NT2/D1 (cell line): ENCODE results near the gene CACNA2D2.

Experiments used
- DNase-seq: peaks from one replicate; pipeline ENCODE4 v3.0.0-alpha.2; 2011; ENCODE audit warnings: low read depth, low spot score
- H3K27me3 ChIP-seq: 2 replicates; pipeline ENCODE4 v1.6.0; 2011; ENCODE audit warnings: mild to moderate bottlenecking; ENCODE audit not compliant: insufficient read length, insufficient read depth
- H3K36me3 ChIP-seq: 2 replicates; pipeline ENCODE4 v1.6.1; 2011; ENCODE audit warnings: mild to moderate bottlenecking, low read length, mixed read lengths; ENCODE audit not compliant: insufficient read depth, insufficient read length
- H3K4me1 ChIP-seq: 2 replicates; pipeline ENCODE4 v1.5.1; 2011; ENCODE audit not compliant: insufficient read depth, insufficient read length
- H3K4me3 ChIP-seq: 2 replicates; pipeline ENCODE4 v1.5.1; 2011; ENCODE audit warnings: low read depth; ENCODE audit not compliant: insufficient read length
- H3K9ac ChIP-seq: 2 replicates; pipeline ENCODE4 v1.6.0; 2011; ENCODE audit warnings: low read depth; ENCODE audit not compliant: insufficient read length
- H3K9me3 ChIP-seq: 2 replicates; pipeline ENCODE4 v1.5.1; 2011; ENCODE audit warnings: mild to moderate bottlenecking, low read length; ENCODE audit not compliant: insufficient read depth
- SUZ12 ChIP-seq: IDR thresholded peaks from 2 replicates; pipeline ENCODE4 v1.6.1; 2011; ENCODE audit not compliant: insufficient read length, insufficient read depth; ENCODE audit errors: extremely low read depth
- YY1 ChIP-seq: IDR thresholded peaks from 2 replicates; pipeline ENCODE4 v1.6.1; 2011; ENCODE audit not compliant: insufficient read length, insufficient read depth
- ZNF274 ChIP-seq: IDR thresholded peaks from 2 replicates; pipeline ENCODE4 v1.6.1; 2011; ENCODE audit warnings: mild to moderate bottlenecking, low read depth, low read length

The CACNA2D2 gene

DNA sequence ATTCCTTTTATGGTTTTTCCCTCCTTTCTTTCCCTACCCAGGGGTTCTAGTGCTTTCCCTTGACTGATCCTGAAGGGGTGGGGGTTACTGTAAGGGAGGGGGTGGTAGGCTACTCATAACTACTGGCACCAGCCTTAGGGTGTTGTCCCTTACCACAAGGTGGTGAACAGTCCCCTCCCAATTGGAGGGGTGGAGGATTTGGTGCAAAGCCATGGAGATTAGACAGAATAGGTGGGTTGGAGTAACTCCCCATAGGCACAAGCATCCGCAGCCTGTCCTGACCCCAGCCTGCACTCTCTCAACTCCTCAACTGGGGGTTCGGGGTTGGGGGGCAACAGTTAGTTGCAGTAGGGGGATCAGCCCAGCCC lies 178.3 kb downstream of the CACNA2D2 start:
- peaks cover 27% of the 10 kb centered on the region for H3K4me1 ChIP-seq
- peaks cover 57% of the 10 kb centered on the region for H3K36me3 ChIP-seq
- no peak overlapping the region for H3K9ac ChIP-seq

DNA sequence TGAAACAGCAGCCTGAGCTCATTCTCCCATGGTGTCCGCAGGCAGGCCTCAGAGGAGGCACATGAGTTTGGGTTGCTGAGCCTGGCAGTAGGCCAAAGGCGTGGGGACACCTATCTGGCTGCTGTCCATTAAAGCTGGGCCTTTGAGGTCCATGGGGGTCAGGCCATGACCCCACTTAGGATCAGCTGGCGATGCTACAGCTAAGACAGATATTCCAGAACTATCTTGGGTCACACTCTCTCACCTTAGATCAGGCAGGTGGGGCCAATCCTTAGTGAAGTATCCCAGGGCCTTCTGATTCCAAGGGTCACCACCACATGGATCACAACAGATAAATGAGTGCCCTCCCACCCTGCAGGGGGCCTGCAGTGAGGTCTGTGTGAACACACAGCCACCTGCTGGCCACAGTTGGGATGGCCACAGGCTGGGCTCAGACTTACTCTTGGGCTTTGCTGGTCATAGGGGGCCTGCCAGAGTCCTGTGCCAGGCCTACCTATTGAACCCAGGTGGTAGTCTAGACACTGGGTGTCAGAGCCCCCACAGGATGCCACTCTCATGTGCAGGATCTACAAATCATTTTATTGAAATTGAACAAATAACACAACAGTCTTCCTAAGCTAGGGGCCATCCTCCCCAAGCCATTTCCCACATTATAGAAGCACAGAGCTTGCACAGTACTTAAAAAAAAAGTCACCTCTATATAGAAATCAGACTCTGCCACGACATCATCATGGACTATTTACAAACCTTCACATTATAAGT lies 178.9 kb downstream of the CACNA2D2 start:
- Histone ChIP-seq H3K4me1 (peaks cover 32% of the 10 kb centered on the region), H3K9ac (no peak overlapping the region), H3K4me3 (no peak overlapping the region), H3K27me3 (no peaks in the 10 kb centered on the region), H3K9me3 (no peaks in the 10 kb centered on the region), H3K36me3 (peaks cover 57% of the 10 kb centered on the region)
- DNase-seq = peak; percentile 75
- no peak for TF ChIP-seq SUZ12
- no peak for TF ChIP-seq ZNF274

More for the DNA sequence above, 178.3 kb downstream of the CACNA2D2 start:
- Histone ChIP-seq H3K9me3 (no peaks in the 10 kb centered on the region), H3K4me3 (no peak overlapping the region), H3K27me3 (no peaks in the 10 kb centered on the region)
- DNase-seq = no peak
- no peak for TF ChIP-seq YY1
- no peak for TF ChIP-seq ZNF274
- TF ChIP-seq SUZ12 = no peak

DNA sequence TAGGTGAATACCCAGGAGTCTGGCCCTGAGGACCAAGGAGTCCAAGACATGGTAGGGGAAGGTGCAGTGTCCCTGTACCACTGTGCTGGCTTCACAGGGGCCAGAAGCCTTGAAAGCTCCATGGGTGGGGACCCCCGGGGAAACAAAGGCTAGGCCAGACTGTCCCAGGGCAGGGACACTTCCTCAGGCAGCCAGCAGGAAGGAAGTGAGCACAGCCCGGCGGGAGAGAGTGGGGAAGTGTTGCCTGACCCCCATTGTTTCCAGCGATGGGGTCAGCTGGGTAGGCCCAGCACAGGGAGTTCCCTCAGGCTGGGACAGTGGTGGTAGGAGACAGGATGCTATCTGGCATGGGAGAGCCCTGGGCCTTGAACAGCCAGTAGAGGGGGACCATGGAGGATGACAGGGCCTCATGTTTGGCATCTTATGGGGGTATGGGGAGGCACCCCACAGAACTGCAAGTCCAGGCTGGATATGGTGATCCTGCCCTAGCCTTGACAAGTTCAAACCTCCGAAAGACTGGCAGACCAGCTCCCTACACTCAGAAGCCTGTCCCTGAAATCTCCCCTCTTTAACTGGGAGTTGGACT lies 179.7 kb downstream of the CACNA2D2 start:
- H3K4me3 ChIP-seq = no peak overlapping the region
- peaks cover 59% of the 10 kb centered on the region for H3K36me3 ChIP-seq
- no peak for TF ChIP-seq SUZ12
- H3K4me1 ChIP-seq = peaks cover 38% of the 10 kb centered on the region
- no peaks in the 10 kb centered on the region for H3K9me3 ChIP-seq
- H3K27me3 ChIP-seq = no peaks in the 10 kb centered on the region
- DNase-seq = no peak
- no peak overlapping the region for H3K9ac ChIP-seq

DNA sequence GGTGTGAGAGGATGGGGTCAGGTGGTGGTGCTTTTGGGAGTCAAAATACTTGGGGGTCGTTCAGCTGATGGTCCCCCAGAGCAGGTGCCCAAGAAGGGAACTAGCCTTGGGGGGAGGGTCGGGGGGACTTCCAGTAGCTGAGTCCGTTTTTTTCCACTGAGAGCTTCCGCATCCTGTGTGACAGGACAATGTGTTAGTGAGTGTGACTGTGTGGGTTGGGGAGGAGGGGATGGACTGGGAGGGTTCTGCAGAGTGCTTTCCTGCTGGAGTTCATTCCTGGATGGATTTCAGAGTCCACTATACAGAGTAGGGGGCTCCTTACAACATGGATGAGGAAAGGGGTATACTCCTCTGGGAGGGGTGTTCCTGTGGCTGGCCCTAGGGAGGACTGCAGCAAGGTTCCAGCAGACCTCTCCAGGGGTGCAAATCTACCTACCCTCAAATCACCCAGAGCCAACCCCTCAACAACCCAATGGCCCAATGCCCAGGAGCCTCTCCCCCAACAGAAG lies 180.3 kb downstream of the CACNA2D2 start:
- peaks cover 65% of the 10 kb centered on the region for H3K36me3 ChIP-seq
- H3K9ac ChIP-seq = peak overlapping the region; percentile 99
- TF ChIP-seq YY1 = no peak
- TF ChIP-seq ZNF274 = no peak
- no peak for TF ChIP-seq SUZ12
- no peaks in the 10 kb centered on the region for H3K27me3 ChIP-seq
- H3K4me3 ChIP-seq = peak overlapping the region; percentile 74
- DNase-seq = no peak
- peaks cover 44% of the 10 kb centered on the region for H3K4me1 ChIP-seq
- H3K9me3 ChIP-seq = no peaks in the 10 kb centered on the region

DNA sequence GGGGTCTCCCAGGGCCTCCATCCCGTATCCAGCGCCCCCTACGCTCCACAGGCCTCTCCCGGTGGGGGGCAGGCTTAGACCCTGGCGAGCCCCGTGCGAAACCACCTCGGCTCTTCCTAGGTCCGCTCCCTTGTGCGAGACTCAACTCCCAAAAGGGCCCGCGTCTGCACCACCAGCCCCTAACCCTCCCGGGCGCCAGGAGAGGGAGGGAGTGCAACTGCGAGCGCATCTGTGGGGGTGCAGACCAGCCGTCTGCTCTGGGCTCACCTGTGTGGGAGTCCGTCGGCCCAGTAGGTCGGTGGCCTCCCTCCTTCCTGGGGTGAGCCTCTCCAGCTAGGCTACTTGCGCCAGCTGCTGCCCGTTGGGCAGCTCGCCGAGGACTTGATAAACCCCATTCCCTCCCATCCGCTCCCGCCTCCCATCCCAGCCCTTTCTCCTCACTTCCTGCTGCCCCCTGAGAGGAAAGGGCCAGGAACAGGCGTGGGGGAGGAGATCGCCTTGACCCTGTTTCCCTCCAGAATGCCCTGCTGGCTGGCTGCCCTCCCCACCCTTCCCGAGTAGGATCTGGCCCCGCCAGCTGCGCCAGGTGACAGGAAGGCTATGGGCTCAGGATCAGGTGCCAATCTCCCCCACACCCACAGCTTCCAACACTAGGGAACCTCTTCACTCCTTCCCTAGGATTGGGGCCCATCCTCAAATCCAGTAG lies 180.9 kb downstream of the CACNA2D2 start, which contains the start of gene HYAL2:
Gene HYAL2, minus strand, starts transcription at position 360 of the 706 bp plus-strand sequence. CDS start 2,256 bp downstream, outside the sequence.
- Histone ChIP-seq H3K9ac (peak within 1 kb of the TSS; percentile 99), H3K9me3 (no peaks in the 10 kb centered on the region), H3K4me1 (peaks cover 49% of the 10 kb centered on the region), H3K4me3 (peak within 1 kb of the TSS; percentile 87), H3K27me3 (no peaks in the 10 kb centered on the region), H3K36me3 (peaks cover 71% of the 10 kb centered on the region)
- no peak for DNase-seq
- TF ChIP-seq ZNF274 (no peak), YY1 (no peak), SUZ12 (no peak)

DNA sequence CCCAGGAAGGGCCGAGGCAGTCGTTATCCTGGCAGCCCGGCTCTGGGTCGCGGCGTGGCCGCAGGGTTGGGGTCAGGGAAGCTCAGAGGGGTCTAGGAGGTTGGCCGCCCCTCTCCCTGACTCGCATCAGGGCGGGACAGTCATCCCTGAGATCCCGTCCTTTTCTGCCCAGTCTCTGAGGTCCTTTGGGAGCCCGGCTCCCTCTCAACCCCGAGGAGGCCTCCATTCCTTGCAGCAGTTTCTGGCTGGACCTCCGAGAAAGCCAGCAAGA lies 181.4 kb downstream of the CACNA2D2 start:
- no peaks in the 10 kb centered on the region for H3K27me3 ChIP-seq
- H3K4me1 ChIP-seq = peaks cover 53% of the 10 kb centered on the region
- H3K9me3 ChIP-seq = no peaks in the 10 kb centered on the region
- H3K36me3 ChIP-seq = peaks cover 75% of the 10 kb centered on the region
- peak overlapping the region; percentile 99 for H3K9ac ChIP-seq
- peak overlapping the region; percentile 74 for H3K4me3 ChIP-seq
- no peak for DNase-seq
- no peak for TF ChIP-seq SUZ12
- no peak for TF ChIP-seq YY1
- no peak for TF ChIP-seq ZNF274

DNA sequence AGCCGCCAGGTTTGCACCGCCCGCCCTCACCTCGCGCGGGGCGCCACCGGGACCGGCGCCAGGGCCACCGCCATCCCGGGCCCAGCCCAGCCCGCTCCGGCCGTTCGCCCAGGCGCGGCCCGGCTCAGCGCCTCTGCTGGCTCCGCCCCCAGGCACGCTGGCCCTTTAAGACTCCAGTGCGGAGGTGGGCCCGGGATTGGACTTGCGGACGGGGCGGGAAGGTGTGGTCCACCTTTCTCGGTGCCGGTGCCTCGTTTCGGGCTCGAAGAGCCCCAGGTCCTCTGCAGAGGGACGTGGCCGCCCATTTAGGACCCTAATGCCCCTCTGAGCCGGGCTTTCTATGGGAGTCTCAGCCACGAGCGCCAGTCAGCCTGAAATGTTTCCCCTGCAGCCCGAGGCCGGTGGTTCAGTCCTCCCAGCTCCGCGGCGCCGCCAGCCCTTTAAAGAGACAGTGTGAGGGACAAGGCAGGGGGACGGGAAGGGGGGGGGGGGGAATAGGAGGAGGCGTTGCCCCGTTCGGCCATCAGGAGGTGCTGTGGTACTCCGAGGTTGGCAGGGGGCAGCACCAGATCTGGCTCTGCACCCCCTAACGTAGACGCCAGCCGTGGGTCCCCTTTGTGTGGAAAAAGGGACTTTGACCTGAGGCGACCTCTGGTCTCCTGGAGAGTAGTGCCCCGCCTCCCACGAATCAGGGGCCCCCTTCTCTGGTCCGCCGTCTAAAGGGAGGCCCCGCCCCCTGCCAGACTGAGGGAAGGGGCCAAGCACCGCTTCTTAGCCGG lies 181.9 kb downstream of the CACNA2D2 start:
- TF ChIP-seq ZNF274 (no peak), YY1 (no peak), SUZ12 (no peak)

More for the DNA sequence above, 181.9 kb downstream of the CACNA2D2 start:
- peak; percentile 87 for DNase-seq
- Histone ChIP-seq H3K9me3 (no peaks in the 10 kb centered on the region), H3K36me3 (peaks cover 73% of the 10 kb centered on the region), H3K27me3 (no peaks in the 10 kb centered on the region), H3K9ac (peak overlapping the region; percentile 99), H3K4me3 (peak overlapping the region; percentile 87), H3K4me1 (peaks cover 57% of the 10 kb centered on the region)
